ENCODE results near the gene TTC39C.

- TF ChIP-seq POLR2A (IDR thresholded peaks at IDR 0.05) (no peak), CTCF (IDR thresholded peaks at IDR 0.05) (no peak), EP300 (IDR thresholded peaks at IDR 0.05) (no peak), POLR2AphosphoS5 (IDR thresholded peaks at IDR 0.05) (no peak)
Observed at GRCh38 chr18:24055009-24055804, 40.7 kb downstream of the TTC39C start.
